ENCODE measurements around the gene RGS6.

RGS6 gene

GRCh38 chr14:72614365-72614764, 682.1 kb downstream of the RGS6 start:
- no peak for DNase-seq

GRCh38 chr14:72614891-72615415, 682.7 kb downstream of the RGS6 start:
- no peak for DNase-seq

- DNase-seq = no peak
Observed at GRCh38 chr14:72615451-72616121, 683.4 kb downstream of the RGS6 start.

Data from hematopoietic multipotent progenitor cell treated with erythropoietin and hydrocortisone succinate and interleukin-3 and kit ligand, for 8 days (in vitro differentiated cells).